BJ (cell line): ENCODE data around the gene SNRPB. TPM values are rescaled to one million over a fixed set of nuclear protein-coding genes. Genes with fewer than 3 reads are reported as not detected.

Source experiments
- CTCF ChIA-PET: fragments of 350-600 bp; formaldehyde crosslinking; extraction: SDS; loops from one replicate; lab custom pipeline; 2021; ENCODE audit warnings: antibody characterized with exemption, inconsistent platforms; lab: Yijun Ruan, JAX
- POLR2A ChIA-PET: fragments of 300-600 bp; sonication (Branson Sonifier 250); formaldehyde crosslinking; extraction: SDS; loops from one replicate; lab custom pipeline; 2021; ENCODE audit warnings: antibody characterized with exemption; lab: Charles Lee
- DNase-seq: peaks from one replicate; pipeline ENCODE4 v3.0.0-alpha.2; 2011; ENCODE audit warnings: low read depth
- H3K27me3 ChIP-seq: 2 replicates; pipeline ENCODE4 v1.6.0; 2011; ENCODE audit warnings: low read length; ENCODE audit not compliant: control insufficient read depth, insufficient read depth
- H3K36me3 ChIP-seq: 2 replicates; pipeline ENCODE4 v1.5.1; 2011; ENCODE audit warnings: low read length; ENCODE audit not compliant: control insufficient read depth, insufficient read depth
- H3K4me3 ChIP-seq: 2 replicates; pipeline ENCODE4 v1.5.1; 2011; ENCODE audit warnings: low read depth, mild to moderate bottlenecking, control low read depth, low read length
- CTCF ChIP-seq: IDR thresholded peaks from 2 replicates; pipeline ENCODE4 v1.5.1; 2011; ENCODE audit warnings: low read depth, mild to moderate bottlenecking, control low read depth, inconsistent platforms, low read length, moderate library complexity; ENCODE audit not compliant: insufficient read depth
- polyA plus RNA-seq: library from polyadenylated mRNA; depleted of rRNA; stranded (reverse); fragments of >200 nt; gene quantifications from 2 replicates; pipeline ENCODE4 v1.2.3, GENCODE V29; 2011; rRNA removed
- small RNA-seq: library from RNA; depleted of rRNA; stranded (forward); fragments of <200 nt; gene quantifications from one replicate; pipeline ENCODE3, GENCODE V24; 2012; ENCODE audit warnings: low replicate concordance, low read depth; ENCODE audit not compliant: insufficient read length

SNRPB gene
- polyA plus RNA-seq, 1 experiment: 178 TPM

GRCh38 chr20:2420510-2420909, 50.1 kb downstream of the SNRPB start:
- ChIA-PET CTCF (interaction anchor here (0.6 to 1.9 kb wide), 3 partner anchors 9 to 32 kb away, joined by 4 to 8 read pairs (median 4); no protein-coding TSS in a partner anchor), POLR2A (no interaction called here)
- TF ChIP-seq CTCF: no peak
- Histone ChIP-seq H3K27me3 (peaks cover 6% of the 10 kb centered on the region), H3K36me3 (no peaks in the 10 kb centered on the region), H3K4me3 (no peak overlapping the region)
- no peak for DNase-seq

GRCh38 chr20:2418388-2418787, 52.2 kb downstream of the SNRPB start:
- no peaks in the 10 kb centered on the region for H3K36me3 ChIP-seq
- no peak for DNase-seq
- POLR2A ChIA-PET: no interaction called here
- H3K4me3 ChIP-seq: no peak overlapping the region
- no peak for TF ChIP-seq CTCF
- CTCF ChIA-PET: no interaction called here
- peaks cover 7% of the 10 kb centered on the region for H3K27me3 ChIP-seq

DNA sequence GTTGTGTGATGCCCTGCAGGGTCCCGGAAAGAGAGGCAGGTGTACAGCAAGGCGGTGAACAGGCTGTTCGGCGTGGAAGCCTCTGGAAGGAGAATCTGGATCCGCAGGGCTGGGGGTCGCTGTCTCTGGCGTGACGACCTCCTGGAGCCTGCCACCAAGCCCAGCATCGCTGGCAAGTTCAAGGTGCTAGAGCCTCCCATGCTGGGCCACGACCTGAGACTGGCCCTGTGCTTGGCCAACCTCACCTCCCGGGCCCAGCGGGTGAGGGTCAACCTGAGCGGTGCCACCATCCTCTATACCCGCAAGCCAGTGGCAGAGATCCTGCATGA, 53.4 kb downstream of the SNRPB start:
- H3K27me3 ChIP-seq: peaks cover 7% of the 10 kb centered on the region
- no peak overlapping the region for H3K4me3 ChIP-seq
- CTCF ChIA-PET: interaction anchor here (1.0 to 1.6 kb wide), 2 partner anchors 13 to 35 kb away, joined by 3 read pairs; no protein-coding TSS in a partner anchor
- DNase-seq: no peak
- TF ChIP-seq CTCF: no peak
- no peaks in the 10 kb centered on the region for H3K36me3 ChIP-seq
- POLR2A ChIA-PET: no interaction called here

- no peak for TF ChIP-seq CTCF
- no peak for DNase-seq
- Histone ChIP-seq H3K36me3 (no peaks in the 10 kb centered on the region), H3K27me3 (peaks cover 7% of the 10 kb centered on the region), H3K4me3 (no peak overlapping the region)
- POLR2A ChIA-PET: no interaction called here
- CTCF ChIA-PET: interaction anchor here (1.0 to 1.6 kb wide), 2 partner anchors 13 to 35 kb away, joined by 3 read pairs; no protein-coding TSS in a partner anchor
Observed at GRCh38 chr20:2416541-2417212, 53.9 kb downstream of the SNRPB start.

Small RNA genes within 50 kb of the gene (small RNA-seq; reads per million reads assigned to genes)
- not detected for gene RF00019

Other genes starting within 250 kb of the SNRPB start
- not detected in 2 replicates for gene TGM3, start 174.8 kb downstream of the SNRPB start, polyA plus RNA-seq
- not detected in 2 replicates for gene TGM6, start 89.9 kb downstream of the SNRPB start, polyA plus RNA-seq
- gene ZNF343, start 38.1 kb upstream of the SNRPB start, polyA plus RNA-seq: 8.2 and 9.8 TPM in 2 replicates
- not detected in 2 replicates for gene TMC2, start 65.8 kb upstream of the SNRPB start, polyA plus RNA-seq
- 131 and 136 TPM in 2 replicates for gene NOP56, start 181.8 kb upstream of the SNRPB start, polyA plus RNA-seq
- gene IDH3B, start 193.4 kb upstream of the SNRPB start, polyA plus RNA-seq: 113 and 143 TPM in 2 replicates
- gene EBF4, start 222.0 kb upstream of the SNRPB start, polyA plus RNA-seq: 1.2 and 1.9 TPM in 2 replicates